Left renal pelvis (tissue), 4 donors: ENCODE measurements around the gene WASF2. TPM values are rescaled to one million over a fixed set of nuclear protein-coding genes. Genes with fewer than 3 reads are reported as not detected.
A peak's percentile ranks its signal among the peaks of the same experiment; 100 is the strongest.

Source experiments
- DNase-seq, 4 donors: peaks; one replicate each; pipeline ENCODE4 v3.0.0-alpha.2; 2013; ENCODE audit warnings: low read depth in 4 of 4, low spot score in 3 of 4
- polyA plus RNA-seq, 4 donors: library from polyadenylated mRNA; unstranded; fragments of 120-200 nt; gene quantifications; one replicate each; pipeline ENCODE4 v1.2.1, GENCODE V29; 2013; ENCODE audit not compliant: insufficient read length in 4 of 4

Gene WASF2
- polyA plus RNA-seq, 4 donors, result 106 to 159 (median 139) TPM

GRCh38 chr1:27381969-27382762 is 107.8 kb downstream of the WASF2 start:
- no peak for DNase-seq

- no peak for DNase-seq
Observed at GRCh38 chr1:27380766-27381733, 108.9 kb downstream of the WASF2 start.

- DNase-seq, result no peak
Observed at GRCh38 chr1:27380224-27380623, 109.7 kb downstream of the WASF2 start.

GRCh38 chr1:27379564-27380122 is 110.3 kb downstream of the WASF2 start:
- no peak for DNase-seq

GRCh38 chr1:27377760-27378495 is 112.0 kb downstream of the WASF2 start:
- DNase-seq, result no peak

- DNase-seq, result no peak
Observed at GRCh38 chr1:27374362-27375086, 115.4 kb downstream of the WASF2 start, which contains the start of gene FCN3. Gene FCN3, minus strand, starts transcription at chr1:27374824. Its CDS starts 6 bp downstream, at chr1:27374818.

GRCh38 chr1:27372808-27373690 is 116.9 kb downstream of the WASF2 start:
- no peak for DNase-seq

- no peak for DNase-seq
Observed at GRCh38 chr1:27372022-27372807, 117.8 kb downstream of the WASF2 start.

GRCh38 chr1:27368869-27369582 is 120.9 kb downstream of the WASF2 start:
- no peak for DNase-seq

- DNase-seq, result no peak
Observed at GRCh38 chr1:27367160-27367650, 122.8 kb downstream of the WASF2 start.

GRCh38 chr1:27366411-27367159 is 123.4 kb downstream of the WASF2 start, which contains the start of gene MAP3K6:
Gene MAP3K6, minus strand, starts transcription at chr1:27366961. Its CDS starts 364 bp downstream, at chr1:27366597.
- DNase-seq, result no peak

- peak in 1 of 4 donors; percentile 57 for DNase-seq
Observed at GRCh38 chr1:27366113-27366410, 123.9 kb downstream of the WASF2 start.

- DNase-seq, result peak in 2 of 4 donors; percentile 77 to 78
Observed at GRCh38 chr1:27365372-27366112, 124.4 kb downstream of the WASF2 start.

GRCh38 chr1:27364696-27365371 is 125.1 kb downstream of the WASF2 start:
- no peak for DNase-seq
